MV-4-11 (cell line): ENCODE measurements around the gene LRBA.

Experiments
- DNase-seq: peaks from one replicate; lab custom pipeline; 2025; lab: John Stamatoyannopoulos, UW

Gene LRBA

DNA sequence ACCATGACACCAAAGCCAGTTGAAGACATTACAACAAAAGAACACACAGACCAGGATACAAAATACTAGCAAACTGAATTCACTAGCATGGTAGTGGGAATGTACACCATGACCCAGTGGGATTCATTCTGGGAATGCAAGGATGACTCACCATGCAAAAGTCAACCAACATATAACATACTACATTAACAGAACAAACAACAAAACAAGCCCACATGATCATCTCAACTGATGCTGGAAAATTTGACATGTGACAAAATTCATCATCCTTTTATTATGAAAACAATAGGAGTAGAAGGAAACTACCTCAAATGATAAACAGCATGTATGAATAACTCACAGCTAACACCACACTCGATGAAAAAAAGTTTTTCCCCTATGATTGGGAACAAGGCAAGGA lies 746.6 kb downstream of the LRBA start:
- DNase-seq, result no peak

DNA sequence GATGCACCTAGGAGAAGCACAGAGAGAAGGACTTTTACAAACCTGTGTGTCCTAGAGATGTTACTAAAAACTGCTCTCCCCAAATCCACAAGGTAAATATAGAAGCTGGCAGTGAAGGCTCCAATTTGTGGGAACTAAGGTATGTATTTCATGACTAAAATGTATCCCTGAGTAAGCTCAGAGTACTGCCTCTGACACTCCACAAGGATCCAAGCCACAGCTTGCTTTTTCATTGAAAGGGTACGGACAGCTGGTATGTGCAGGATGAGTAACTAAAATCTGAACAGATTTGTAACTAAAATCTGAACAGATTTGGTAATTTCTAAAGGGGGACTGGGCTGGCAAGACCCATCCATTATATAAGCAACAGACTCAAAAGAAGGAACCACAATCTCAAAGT lies 749.3 kb downstream of the LRBA start:
- DNase-seq, result no peak

DNA sequence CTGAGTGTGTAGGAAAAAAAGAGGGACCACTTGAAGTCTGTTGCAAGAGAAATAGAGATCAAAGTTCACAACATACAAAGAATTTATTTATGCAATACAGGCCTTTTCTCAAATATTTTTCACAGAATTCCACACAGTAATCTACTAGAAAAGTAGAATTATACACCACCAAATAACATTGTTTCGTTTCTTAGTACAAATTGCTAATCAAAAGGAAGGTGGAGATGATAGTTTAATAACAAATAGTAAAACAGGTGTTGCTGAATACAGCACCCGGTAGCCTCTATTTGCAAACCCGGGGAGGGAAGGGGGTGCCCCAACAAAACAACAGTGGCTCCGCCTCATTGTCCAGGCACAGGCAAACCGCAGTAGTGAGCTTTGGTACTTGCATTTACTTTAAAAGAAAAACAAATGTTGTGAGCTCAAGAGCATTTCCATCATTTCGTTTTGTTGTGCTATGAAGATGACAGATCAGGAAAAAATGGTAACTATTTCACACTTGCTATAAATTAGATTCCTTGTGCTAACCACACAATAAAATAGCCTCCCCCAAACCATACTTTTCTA lies 750.4 kb downstream of the LRBA start:
- no peak for DNase-seq

DNA sequence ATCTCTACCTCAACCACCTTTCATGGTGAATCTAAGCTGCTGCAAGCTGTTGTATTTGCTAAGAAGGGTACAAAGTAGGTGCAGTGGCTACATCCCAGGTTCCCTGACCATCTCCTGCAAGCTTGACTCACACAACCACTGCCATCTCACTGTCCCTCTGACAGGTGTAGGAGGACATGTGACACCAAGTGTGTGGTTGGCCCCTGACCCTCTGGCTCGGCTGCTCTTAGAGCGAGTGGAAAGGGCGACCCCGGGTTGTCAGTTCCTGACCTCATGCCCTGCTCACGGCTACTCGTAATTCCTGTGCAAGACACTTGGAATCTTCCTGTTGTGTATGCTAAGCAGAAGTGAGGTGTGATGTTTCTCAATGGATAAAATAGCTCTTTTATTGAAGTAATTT lies 752.5 kb downstream of the LRBA start:
- DNase-seq, result no peak

DNA sequence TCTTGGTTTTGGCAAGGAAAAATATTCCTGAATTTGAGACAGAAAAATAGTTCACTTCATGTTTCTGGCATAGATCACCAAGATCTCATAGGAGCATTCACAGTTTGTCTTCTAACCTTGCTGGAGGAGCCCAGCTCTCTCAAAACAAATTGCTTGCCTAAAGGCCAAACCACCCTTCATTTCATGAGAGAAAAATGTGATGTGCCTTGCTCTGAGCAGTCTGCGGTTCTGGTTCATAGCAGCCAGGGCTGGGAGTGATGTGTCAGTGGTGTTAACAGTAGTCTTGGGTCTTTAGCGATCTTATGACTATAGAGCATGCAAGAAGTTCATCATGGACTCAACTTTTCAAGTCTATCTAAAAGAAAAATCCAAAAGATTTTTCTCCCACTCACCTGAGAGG lies 753.5 kb downstream of the LRBA start:
- no peak for DNase-seq

DNA sequence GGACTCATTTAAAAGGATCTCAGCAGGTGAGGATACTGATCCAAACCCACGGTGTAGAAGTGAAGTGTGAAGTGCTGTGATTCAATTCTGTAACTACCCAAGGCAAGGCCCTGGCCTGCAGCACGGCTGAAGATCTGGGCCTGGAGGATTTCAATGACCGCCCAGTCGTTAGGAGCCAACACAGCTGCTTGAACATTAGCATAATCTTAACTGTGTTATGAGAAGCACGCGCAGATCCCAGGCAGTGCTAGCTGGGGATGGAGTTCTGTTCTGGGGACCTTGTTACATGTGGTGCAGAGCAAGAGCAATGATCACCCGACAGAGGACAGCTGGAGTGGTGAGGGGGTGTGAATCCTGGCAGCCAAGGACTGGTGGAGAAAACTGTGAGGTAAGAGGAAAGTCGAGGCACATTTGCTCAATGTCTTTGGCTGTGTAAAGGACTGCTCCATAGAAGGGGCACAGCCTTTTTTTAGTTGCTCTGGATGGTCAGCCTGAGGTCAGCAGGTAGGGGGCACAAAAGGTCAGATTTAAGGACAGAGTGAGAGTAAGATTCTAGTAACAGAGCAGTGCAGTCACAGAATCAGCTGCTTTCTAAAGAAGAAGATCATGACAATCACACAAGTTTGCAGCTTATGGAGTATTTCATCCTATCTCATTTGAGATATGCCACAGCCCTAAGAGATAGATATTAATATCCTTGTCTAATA lies 755.1 kb downstream of the LRBA start:
- no peak for DNase-seq

DNA sequence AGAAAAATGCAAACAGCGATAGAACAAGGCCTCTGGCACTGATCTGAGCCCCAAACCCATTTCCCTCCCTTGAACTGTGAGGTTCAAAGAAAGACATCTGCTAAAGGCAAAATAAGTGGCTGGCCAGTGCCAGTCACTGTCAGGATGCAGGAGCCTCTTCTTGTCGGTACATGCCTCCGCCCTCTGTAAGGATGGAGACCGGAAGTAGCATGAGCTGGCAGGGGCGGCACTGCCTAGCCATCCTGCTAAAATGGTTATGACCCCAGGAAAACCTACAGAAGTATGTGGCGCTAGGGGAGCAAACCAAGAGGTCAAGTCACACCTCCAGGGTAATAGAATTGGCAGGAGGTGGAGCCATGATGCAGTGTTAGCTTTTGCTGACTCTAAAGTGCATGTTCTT lies 756.5 kb downstream of the LRBA start:
- no peak for DNase-seq

DNA sequence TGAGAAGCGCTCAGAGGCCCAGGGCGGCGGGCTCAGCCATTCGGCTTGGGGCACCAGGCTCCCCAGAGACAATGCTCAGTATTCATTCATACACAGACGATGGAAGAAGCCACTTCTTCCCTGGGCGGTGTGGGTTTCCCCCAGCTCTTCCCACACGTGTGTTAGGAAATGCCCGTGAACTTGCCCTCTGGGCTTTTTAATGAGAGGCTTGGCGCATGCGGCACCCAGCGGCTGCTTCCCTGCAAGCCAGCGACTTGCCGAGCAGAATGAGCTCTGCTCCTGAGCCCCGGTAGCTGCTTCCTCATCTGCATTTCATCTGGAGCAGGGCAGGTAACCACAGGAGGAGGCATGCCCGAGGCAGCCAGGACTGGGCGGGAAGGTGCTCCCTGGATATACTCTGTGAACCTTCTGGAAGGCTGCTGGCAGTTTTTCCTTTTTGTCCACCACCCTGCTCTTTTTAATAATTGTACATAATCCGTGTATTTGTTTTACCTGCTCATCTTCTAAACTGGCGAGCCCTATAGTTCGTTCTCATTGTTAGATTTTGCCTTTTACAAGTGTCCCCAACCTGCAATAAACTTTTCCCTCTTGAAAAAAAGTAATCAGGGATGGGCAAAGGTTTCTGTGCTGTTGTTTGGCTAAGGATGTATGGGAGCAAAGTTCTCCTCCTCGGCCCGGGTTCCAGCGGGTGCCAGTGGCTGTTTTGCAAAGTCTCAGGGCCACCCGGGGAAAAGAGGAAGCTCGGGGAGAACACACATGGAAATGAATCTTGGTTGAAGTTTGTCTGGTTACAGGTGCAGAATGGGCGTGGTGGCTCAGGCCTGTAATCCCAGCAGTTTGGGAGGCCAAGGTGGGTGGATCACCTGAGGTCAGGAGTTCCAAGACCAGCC lies 758.0 kb downstream of the LRBA start:
- DNase-seq, result no peak

DNA sequence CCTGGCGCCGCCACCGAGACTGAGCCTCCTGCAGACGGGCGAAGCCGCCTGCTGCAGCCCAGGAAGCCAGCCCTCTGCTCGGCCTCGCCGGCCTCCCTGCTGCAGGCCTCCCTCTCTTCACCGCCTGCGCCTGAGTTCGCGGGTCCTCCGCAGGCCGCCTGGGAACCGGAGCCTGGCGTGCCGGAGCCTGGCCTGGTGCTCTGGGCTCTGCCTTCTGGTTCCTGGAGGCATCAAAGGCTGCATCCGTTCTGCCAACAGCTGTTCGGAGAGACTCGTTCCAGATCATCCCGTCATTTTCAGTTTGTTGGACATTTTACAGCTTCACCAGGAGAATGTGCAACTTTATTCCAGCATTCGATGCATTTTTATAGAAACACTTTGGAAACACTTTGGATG lies 758.9 kb downstream of the LRBA start:
- no peak for DNase-seq

DNA sequence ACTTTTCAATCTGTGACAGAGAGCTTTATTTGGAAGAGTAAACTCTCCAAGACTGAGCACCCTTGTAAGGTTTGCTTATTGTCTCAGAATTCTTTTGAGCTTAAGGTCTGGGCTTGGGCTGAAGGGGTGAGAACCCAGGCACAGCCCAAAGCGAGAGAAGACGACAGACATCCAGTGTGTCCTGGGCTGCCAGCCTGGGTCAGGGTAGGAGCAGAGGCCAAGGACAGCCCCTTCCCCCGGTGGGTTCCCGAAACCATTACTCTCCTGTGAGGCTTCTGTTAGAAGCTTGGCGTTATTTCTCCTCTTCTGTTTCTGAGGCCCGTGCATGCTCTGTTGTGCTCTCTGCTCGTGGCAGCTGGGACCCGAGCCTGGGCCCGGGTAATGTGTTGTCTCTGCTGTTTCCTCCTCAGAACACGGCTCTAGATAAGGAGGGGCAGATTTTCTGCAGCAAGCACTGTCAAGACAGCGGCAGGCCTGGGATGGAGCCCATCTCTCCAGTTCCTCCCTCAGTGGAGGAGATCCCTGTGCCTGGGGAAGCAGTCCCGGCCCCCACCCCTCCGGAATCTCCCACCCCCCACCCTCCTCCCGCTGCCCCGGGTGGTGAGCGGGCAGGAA lies 759.4 kb downstream of the LRBA start:
- no peak for DNase-seq

DNA sequence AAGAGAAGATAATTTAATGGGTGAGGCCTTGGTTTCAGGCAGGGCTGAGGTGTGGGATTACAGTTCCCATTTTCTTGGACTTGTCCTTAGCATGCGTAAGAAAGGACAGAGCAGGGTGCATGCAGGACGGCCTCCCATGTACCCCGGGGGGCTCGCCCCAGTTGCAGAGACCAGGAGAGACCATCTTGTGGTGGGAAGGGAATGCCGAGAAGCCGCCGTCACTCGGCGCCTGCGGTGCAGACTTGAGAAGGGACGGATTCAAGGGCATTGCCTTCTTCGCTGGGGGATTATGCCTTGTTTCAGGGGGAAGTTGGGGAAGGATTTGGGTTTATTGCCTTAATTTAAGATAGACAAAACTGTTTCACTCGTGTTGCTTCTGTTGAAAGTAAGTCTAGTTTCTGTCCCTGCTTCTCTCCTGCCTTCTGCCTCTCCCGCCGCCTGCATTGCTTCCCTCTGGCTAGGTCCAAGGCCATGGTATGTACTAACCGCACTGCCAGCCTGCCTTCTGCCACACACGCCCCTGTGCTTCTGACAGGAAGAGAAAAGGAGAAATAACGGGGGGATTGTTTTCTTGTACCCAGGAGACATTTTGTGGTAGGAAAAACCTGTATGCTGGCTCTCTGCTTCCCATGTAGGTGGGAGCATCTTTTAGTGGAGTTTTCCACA lies 761.0 kb downstream of the LRBA start:
- DNase-seq, result no peak

DNA sequence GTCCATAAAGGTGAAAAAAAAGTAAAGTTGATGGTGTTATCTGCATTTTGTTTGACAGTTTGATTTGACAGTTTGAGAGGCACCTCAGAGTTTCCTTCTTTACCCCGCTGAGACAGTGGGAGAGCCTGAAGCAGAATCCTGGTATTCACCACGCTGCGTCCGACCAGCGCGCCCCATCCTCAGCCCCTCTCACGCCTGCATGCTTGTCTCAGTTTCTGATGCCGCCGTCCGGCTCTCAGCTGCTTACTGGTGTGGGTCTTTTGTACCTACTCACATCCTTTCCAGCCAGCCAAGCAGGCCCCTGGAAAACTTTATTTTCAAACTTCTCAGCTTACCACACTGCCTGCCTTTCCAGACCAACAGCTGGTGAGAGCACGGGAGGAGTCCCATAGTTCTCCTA lies 761.7 kb downstream of the LRBA start:
- no peak for DNase-seq

DNA sequence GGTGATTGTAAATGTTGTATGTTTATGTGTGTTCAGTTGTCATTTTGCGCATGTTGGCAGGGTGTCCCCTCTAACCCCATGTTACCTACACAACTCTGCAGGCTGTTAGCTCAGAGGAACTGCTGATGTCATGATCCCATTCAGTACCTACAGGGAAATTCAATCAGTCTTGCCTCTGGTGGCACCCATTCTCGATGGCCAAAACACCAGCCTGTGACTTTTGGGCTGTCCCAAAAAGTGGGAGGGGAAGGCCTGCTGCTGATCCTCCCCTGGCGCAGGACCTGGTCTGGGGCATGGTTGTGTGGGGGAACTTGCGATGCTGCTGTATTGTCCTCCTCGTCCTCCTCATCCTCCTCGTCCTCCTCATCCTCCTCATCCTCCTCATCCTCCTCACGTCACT lies 762.3 kb downstream of the LRBA start:
- DNase-seq, result no peak

DNA sequence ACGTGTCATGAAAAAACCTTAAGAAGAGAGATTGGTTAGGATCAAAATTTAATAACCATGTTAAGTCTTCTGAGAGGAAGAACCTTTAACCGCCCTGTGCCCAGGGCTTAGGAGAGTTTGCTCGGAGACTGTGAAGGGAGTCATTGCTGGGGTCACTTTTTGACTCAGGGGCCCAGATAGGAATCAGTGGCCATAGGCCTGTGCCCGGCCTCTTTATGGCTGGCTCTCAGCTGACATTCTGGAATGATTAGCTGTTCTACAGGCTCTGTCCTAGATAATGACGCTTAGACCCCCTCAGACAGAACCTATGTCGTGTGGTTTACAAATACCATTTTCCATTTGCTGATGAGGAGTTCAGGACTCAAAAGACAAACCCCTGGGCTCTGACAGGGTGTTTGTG lies 762.8 kb downstream of the LRBA start:
- DNase-seq, result no peak

DNA sequence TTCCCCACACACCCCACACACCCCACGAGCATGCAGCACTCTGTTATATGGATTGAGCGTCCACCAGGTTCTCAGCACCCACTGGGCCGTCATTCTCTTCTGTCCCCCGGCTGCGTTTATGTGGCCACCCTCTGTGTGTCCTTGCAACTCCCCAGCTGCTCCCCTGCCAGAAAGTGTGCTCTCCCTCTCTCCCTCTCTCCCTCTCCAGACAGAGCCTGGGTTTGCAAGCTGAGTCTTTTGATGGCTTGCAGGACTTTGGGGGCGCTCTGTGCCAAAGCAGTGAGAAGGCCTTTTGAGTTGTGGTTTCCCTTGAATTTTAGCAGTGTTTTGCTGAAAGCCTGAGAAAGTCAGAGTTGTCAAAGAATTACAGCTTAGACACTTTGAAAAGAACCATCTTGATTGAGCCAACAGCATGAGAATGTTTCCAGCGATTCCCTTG lies 763.3 kb downstream of the LRBA start:
- no peak for DNase-seq

DNA sequence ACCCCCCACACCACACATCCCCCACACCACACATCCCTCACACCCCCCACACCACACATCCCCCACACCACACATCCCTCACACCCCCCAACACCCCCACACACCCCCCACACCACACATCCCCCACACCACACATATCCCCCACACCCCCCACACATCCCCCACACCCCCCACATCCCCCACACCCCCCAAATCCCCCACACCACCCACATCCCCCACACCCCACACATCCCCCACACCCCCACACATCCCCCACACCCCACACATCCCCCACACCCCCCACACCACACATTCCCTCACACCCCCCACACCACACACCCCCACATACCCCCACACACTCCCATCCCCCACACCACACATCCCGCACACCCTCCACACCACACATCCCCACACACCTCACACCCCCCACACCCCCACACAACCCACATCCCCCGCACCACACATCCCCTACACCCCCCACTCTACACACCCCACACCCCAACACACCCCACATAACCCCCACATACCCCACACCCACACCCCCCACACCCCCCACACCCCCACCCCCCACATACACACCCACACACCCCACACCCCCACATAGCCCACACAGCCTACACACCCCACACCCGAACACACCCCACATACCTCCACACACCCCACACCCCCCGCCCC lies 764.0 kb downstream of the LRBA start:
- no peak for DNase-seq

DNA sequence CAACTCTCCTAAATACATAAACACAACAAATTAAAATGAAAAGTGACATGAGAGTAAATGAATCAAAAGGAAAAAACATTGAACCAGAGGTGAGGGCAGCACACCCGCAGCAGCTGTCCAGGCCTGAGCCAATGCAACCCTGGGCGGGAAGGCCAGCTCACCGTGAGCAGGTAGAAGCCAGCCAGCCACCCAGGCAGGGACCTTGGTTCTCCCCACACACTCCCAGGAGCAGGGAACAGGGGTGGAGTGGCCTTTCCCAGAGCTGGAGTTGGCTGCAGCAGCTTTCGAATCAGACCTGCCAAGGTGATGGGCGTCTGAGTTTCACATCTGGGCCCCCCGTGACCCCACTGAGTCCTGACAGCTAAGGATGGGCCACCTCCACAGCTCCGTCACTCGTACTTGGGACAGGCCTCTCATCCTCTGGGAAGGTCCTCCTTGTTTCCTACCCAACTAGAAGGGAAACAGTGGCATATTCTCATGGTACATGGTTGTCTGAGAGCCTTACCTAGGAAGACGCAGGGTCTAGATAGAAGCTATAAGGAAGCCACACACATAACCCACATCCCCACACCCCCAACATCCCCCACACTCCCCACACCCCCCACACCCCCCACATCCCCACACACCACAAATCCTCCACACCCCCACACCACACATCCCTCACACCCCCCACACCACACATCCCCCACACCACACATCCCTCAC lies 764.6 kb downstream of the LRBA start:
- no peak for DNase-seq

DNA sequence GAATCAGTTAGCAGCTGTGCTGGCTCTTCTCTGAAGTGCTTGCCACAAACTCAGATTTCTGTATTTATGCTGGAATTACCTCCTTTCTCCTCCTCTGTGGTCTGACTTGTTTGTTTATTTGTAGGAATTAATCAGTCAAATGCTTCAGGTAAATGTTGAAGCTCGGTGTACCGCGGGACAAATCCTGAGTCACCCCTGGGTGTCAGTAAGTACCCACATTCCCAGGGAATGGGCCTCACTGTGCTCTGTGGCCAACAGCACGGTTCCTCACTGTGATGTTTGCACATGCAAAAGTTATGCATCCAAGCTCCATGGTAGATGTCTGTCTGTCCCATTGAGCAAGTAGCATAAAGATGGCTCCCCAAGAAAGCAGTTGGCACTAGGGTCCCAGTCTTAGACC lies 766.9 kb downstream of the LRBA start:
- no peak for DNase-seq

DNA sequence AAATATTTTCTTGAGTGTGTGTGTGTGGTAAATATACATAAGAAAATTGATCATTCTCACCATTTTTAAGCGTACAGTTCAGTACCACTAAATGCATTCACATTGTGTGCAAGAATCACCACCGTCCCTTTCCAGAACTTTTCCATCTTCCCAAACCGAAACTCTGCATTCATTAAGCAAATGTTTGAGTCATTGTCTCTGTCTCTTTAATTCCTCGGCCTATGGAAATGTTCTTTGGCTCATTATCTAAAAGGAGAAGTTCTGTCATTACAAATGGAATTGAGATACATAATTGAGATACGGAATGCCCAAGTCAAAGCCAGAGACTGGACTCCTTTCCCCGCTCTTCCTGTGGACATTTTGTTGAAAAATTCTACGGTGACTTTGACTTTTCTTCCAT lies 767.9 kb downstream of the LRBA start:
- no peak for DNase-seq

DNA sequence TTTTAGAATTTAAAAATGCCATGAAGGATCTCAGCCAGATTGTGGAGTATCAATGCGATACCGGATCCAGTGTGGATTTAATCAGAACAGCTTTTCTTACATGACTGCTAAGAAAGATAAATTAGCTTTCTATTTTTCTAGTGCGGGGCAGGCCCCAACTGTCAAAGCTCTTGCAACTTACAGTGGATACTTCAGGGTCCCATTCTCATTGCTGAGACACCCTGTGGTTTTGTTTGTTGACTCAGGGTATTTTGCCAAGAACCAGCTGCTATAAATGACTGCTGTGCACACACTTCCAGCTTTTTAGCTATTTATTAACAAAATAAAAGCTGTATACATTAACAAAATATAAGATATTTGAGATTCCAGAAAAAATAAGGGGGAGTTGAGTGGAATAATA lies 770.5 kb downstream of the LRBA start:
- DNase-seq, result no peak

DNA sequence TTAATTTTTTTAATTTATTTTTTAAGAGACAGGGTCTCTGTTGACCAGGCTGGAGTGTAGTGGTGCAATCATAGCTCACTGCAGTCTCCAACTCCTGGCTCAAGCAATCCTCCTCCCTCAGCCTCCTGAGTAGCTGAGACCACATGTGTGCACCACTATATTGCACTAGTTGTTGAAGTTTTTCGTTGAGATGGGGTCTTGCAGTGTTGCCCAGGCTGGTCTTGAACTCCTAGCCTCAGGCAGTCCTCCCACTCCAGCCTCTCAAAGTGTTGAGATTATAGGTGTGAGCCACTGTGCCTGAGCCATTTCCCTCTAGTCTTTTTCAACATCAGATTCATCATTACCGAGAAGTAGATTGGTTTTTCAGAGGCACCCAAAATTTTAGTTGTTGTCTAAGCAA lies 771.2 kb downstream of the LRBA start:
- no peak for DNase-seq
